ENCODE measurements around the gene GSC2. TPM values are rescaled to one million over a fixed set of nuclear protein-coding genes. Genes with fewer than 3 reads are reported as not detected.
"Not testable (repeated sequence)": the region's sequence is repeated elsewhere in the genome, so short reads cannot be mapped to it uniquely, and the experiment has no call there.

The GSC2 gene
- total and polyA plus RNA-seq, 4 donors: not detected

DNA sequence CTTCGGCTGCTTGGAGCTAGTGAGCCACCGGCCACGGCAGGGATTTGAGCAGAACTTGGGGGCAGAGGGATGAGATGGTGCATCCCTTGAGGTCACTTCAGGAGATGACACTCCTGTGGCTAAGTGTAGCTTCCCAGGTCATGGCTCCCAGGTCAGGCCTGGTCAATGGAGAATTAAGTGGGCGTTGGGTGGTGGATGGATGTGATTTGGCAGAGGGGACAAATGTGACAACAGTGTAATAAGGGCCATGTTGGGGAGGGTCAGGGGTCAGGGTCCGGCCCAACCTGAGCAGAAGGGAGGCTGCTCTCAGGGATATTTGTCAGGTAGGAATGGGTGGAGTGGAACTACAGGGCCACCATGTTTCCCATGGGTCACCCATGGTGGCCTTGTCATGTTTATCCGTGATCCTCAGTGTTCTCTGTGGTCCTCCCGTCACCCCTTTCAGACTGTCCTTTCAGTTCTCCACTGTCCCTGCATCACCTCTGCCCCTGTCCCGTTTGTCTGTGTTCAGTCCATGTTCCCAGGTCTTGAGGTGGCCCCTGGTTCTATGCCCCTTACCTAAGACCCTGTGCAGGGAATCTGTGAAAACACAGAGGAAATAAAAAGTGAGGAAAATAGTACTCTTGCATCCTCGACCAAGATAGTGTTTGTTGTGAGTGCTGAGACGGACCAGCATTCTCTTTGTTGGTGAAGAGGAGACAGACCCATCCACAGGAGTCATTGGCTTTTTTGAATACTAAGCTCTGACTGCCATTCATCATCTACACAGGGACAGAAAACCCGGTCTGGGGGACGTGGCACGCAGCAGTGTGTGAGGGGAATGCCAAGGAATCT lies 22.3 kb upstream of the GSC2 start:
- Histone ChIP-seq H3K36me3 (ENCODE audit: control insufficient read depth, insufficient read depth, low read length) (peaks cover 45% of the 10 kb centered on the region), H3K4me3 (ENCODE audit: low read depth, low read length) (peak overlapping the region; percentile 84), H3K27me3 (ENCODE audit: control insufficient read depth, insufficient read depth, low read length) (peaks cover 29% of the 10 kb centered on the region), H3K9me3 (ENCODE audit: control insufficient read depth, insufficient read depth, low read length) (no peaks in the 10 kb centered on the region), H3K4me1 (ENCODE audit: control insufficient read depth, insufficient read depth, low read length) (peaks cover 77% of the 10 kb centered on the region), H3K27ac (ENCODE audit: low read depth, low read length) (no peak overlapping the region)
- no peak for DNase-seq (ENCODE audit: low read depth in 4 of 6, low spot score in 6 of 6)
- whole genome bisulfite sequencing (ENCODE audit: insufficient coverage): 23% methylated on average over 8 of the region's 13 CpGs

DNA sequence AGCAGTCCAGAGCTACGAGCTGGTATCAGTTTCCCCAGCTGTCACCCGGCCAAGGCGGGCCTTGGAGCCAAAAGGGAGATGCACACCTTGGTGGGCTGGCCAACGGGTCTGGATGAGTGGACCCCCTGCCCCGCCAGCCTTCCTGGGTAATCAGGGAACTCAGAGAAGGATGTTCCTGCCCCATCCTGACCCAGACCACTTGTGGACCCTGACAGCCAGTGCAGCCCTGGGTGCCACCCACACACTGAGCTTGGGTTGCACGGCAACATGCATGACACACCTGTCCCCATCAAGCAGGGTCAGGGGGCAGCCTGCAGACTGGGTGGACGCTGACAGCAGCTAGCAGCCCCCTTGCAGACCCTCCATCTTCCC lies 19.8 kb upstream of the GSC2 start:
- peaks cover 52% of the 10 kb centered on the region for H3K4me1 ChIP-seq (ENCODE audit: control insufficient read depth, insufficient read depth, low read length)
- H3K9me3 ChIP-seq (ENCODE audit: control insufficient read depth, insufficient read depth, low read length): no peaks in the 10 kb centered on the region
- no peak overlapping the region for H3K27ac ChIP-seq (ENCODE audit: low read depth, low read length)
- WGBS (ENCODE audit: insufficient coverage): 53% methylated on average over 7 of the region's 7 CpGs
- H3K27me3 ChIP-seq (ENCODE audit: control insufficient read depth, insufficient read depth, low read length): peaks cover 37% of the 10 kb centered on the region
- DNase-seq (ENCODE audit: low read depth in 4 of 6, low spot score in 6 of 6): no peak
- no peak overlapping the region for H3K4me3 ChIP-seq (ENCODE audit: low read depth, low read length)
- H3K36me3 ChIP-seq (ENCODE audit: control insufficient read depth, insufficient read depth, low read length): peaks cover 20% of the 10 kb centered on the region

DNA sequence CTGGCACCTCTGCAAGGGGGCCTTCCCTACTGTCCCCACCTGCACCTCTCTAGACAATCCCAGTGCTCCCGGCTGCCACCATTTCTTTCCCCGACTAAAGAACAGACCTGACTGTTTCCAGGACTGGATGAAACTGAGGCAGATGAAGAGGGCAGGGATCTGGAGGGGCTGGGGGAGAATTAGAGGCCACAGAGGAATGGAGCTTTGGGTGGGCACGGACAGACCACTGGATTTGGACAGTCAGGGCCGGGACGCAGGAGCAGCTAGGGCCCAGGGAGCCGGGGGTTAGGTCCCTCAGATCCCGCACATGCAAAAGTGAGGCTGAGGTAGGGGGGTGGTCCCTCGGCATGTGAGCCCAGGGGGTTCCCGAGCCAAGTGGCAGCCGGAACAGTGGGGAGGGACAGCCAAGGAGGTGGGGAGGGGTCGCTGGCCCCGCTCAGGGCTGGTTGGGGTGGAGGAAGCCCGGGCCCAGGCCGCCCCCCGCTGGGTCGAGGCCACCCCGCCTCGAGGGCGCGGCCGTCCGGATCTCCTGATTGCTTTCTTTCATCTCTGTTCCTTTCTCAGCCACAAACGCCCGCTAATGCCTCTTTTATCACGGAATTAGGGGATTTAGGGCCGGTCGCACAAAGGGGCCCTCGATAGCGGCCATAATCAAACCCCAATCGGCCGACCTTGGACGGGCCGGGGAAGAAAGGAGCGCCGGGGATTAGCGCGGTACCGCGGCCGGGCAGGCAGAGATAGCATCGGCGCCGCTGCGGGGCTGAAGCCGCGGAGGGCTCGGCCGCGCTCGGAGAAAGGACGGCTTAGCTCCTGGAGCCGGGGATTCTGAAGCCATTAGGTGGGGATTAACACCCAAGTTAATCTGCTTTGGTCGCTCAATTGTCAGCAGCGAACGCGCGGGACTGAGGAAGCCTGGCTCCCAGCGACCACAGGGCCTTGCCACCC lies 19.2 kb upstream of the GSC2 start:
- H3K36me3 ChIP-seq (ENCODE audit: control insufficient read depth, insufficient read depth, low read length): peaks cover 13% of the 10 kb centered on the region
- H3K4me1 ChIP-seq (ENCODE audit: control insufficient read depth, insufficient read depth, low read length): peaks cover 46% of the 10 kb centered on the region
- H3K27me3 ChIP-seq (ENCODE audit: control insufficient read depth, insufficient read depth, low read length): peaks cover 37% of the 10 kb centered on the region
- DNase-seq (ENCODE audit: low read depth in 4 of 6, low spot score in 6 of 6): no peak
- H3K9me3 ChIP-seq (ENCODE audit: control insufficient read depth, insufficient read depth, low read length): no peaks in the 10 kb centered on the region
- no peak overlapping the region for H3K27ac ChIP-seq (ENCODE audit: low read depth, low read length)
- no peak overlapping the region for H3K4me3 ChIP-seq (ENCODE audit: low read depth, low read length)
- 6% methylated on average over 55 of the region's 58 CpGs for WGBS (ENCODE audit: insufficient coverage)

DNA sequence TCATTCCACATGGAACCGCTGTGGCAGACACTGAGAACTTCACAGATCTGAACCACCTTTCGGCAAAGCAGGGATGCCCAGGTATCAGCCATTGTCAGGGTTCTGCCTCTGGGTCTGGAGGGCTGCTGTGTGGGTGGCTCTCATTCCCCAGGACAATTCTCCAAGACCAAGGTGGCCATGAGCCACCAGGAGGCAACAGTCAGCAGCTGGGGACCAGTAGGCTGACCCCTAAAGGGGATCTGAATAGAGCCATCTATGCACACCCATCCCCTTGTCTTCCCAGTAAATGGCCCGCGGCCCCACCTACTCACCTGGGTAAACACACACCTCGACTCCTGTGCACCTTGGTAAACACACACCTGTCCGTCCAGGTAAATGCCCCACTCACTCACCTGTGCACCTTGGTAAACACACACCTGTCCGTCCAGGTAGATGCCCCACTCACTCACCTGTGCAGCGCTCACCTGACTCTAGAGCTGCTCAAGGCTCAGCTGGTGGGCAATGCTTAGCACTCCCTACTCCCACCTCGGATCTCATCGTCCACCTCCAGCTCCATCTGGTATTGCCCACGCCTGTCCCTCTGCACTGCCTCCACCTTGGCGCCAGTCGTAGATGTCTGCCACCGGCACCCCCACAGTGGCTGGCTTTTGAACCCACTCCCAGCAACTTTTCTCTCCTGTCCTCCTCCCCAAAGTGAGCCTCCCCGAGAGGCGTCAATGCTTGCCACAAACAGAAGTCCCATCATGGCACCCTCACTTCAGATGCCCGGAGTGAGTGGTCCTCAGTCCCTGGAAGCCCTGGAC lies 18.2 kb upstream of the GSC2 start:
- WGBS (ENCODE audit: insufficient coverage): 68% methylated on average over 17 of the region's 17 CpGs
- Histone ChIP-seq H3K27ac (ENCODE audit: low read depth, low read length) (no peak overlapping the region), H3K27me3 (ENCODE audit: control insufficient read depth, insufficient read depth, low read length) (peaks cover 37% of the 10 kb centered on the region), H3K4me3 (ENCODE audit: low read depth, low read length) (no peak overlapping the region), H3K9me3 (ENCODE audit: control insufficient read depth, insufficient read depth, low read length) (no peaks in the 10 kb centered on the region), H3K36me3 (ENCODE audit: control insufficient read depth, insufficient read depth, low read length) (peaks cover 3% of the 10 kb centered on the region), H3K4me1 (ENCODE audit: control insufficient read depth, insufficient read depth, low read length) (peaks cover 36% of the 10 kb centered on the region)
- no peak for DNase-seq (ENCODE audit: low read depth in 4 of 6, low spot score in 6 of 6)

DNA sequence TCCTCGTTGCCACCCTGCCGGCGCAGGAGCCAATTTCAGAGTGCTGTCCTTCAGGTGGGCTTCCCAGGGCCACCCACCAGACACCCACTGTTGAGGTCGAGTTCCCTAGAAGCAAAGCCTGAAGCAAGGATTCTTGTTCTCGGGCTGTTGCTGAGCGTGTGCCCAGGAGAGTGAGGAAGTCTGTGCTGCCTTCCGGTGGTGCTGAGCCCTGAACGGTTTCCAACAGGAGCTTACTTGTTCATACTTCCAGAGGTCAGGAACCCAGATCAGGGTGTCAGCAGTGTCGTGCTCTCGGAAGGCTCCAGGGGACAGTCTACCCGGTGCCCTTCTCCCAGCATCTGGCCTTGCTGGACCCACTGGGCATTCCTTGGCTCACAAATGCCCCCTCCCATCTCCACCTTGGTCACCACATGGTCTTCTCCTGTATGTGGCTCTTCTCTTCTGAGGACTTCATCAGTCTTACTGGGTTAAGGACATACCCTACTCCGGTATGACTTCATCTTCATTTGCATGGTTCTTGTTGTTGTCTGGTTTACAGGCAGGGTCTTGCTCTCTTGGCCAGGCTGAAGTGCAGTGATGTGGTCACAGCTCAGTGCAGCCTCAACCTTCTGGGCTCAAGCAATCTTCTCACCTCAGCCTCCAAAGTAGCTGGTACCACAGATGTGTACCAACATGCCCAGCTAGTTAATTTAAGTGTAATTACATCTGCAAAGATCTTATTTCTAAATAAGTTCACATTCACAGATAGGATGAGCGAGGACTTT lies 17.2 kb upstream of the GSC2 start:
- Histone ChIP-seq H3K4me1 (ENCODE audit: control insufficient read depth, insufficient read depth, low read length) (peaks cover 26% of the 10 kb centered on the region), H3K27ac (ENCODE audit: low read depth, low read length) (no peak overlapping the region), H3K36me3 (ENCODE audit: control insufficient read depth, insufficient read depth, low read length) (no peaks in the 10 kb centered on the region), H3K27me3 (ENCODE audit: control insufficient read depth, insufficient read depth, low read length) (peaks cover 37% of the 10 kb centered on the region), H3K4me3 (ENCODE audit: low read depth, low read length) (no peak overlapping the region), H3K9me3 (ENCODE audit: control insufficient read depth, insufficient read depth, low read length) (no peaks in the 10 kb centered on the region)
- DNase-seq (ENCODE audit: low read depth in 4 of 6, low spot score in 6 of 6): no peak
- WGBS (ENCODE audit: insufficient coverage): 83% methylated on average over 13 of the region's 13 CpGs

DNA sequence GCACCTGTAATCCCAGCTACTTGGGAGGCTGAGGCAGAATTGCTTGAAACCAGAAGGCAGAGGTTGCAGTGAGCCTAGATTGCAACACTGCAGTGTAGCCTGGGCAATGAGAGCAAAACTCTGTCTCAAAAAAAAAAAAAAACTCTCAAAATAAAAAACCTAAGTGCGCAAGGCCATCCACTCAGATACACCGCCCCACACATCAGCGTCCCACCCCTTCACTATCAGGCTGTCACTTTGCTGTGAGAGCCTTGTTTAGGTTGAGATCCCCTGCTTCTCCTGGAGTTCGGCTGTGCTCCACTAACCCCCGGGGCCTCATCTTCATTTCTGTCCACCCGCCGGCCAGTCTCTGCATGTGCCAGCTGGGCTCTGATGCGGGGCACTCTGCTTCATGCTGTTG lies 16.3 kb upstream of the GSC2 start:
- no peak for DNase-seq (ENCODE audit: low read depth in 4 of 6, low spot score in 6 of 6)
- no peaks in the 10 kb centered on the region for H3K9me3 ChIP-seq (ENCODE audit: control insufficient read depth, insufficient read depth, low read length)
- peaks cover 39% of the 10 kb centered on the region for H3K27me3 ChIP-seq (ENCODE audit: control insufficient read depth, insufficient read depth, low read length)
- H3K4me1 ChIP-seq (ENCODE audit: control insufficient read depth, insufficient read depth, low read length): peaks cover 21% of the 10 kb centered on the region
- no peak overlapping the region for H3K4me3 ChIP-seq (ENCODE audit: low read depth, low read length)
- WGBS (ENCODE audit: insufficient coverage): 81% methylated on average over 8 of the region's 8 CpGs
- no peak overlapping the region for H3K27ac ChIP-seq (ENCODE audit: low read depth, low read length)
- H3K36me3 ChIP-seq (ENCODE audit: control insufficient read depth, insufficient read depth, low read length): no peaks in the 10 kb centered on the region

DNA sequence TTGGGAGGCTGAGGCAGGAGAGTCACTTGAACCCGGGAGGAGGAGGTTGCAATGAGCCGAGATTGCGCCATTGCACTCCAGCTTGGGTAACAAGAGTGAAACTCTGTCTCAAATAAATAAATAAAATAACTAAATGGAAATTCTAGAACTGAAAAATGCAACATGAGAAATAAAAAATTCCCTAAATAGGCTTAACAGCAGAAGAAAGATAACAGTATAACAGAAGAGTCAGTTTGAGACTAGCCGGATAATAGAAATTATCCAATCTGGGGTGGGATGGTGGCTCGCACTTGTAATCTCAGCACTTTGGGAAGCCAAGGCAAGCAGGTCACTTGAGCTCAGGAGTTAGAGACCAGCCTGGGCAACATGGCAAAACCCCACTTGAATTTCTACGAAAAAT lies 14.3 kb upstream of the GSC2 start:
- WGBS (ENCODE audit: insufficient coverage): 100% methylated on average over 2 of the region's 6 CpGs
- no peak overlapping the region for H3K4me3 ChIP-seq (ENCODE audit: low read depth, low read length)
- no peaks in the 10 kb centered on the region for H3K9me3 ChIP-seq (ENCODE audit: control insufficient read depth, insufficient read depth, low read length)
- DNase-seq (ENCODE audit: low read depth in 4 of 6, low spot score in 6 of 6): no peak
- H3K36me3 ChIP-seq (ENCODE audit: control insufficient read depth, insufficient read depth, low read length): no peaks in the 10 kb centered on the region
- H3K4me1 ChIP-seq (ENCODE audit: control insufficient read depth, insufficient read depth, low read length): peaks cover 2% of the 10 kb centered on the region
- H3K27ac ChIP-seq (ENCODE audit: low read depth, low read length): no peak overlapping the region
- peaks cover 29% of the 10 kb centered on the region for H3K27me3 ChIP-seq (ENCODE audit: control insufficient read depth, insufficient read depth, low read length)

DNA sequence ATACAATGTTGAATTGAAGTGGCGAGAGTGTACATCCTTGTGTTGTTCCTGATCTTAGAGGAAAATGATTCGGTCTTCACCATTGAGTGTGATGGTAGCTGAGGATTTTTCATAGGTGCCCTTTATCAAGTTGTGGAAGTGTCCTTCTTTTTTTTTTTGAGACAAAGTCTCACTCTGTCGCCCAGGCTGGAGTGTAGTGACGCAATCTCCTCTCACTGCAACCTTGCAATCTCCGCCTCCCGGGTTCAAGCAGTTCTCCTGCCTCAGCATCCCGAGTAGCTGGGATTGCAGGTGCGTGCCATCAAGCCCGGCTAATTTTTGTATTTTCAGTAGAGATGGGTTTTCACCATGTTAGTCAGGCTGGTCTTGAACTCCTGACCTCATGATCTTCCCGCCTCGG lies 8.6 kb upstream of the GSC2 start:
- DNase-seq (ENCODE audit: low read depth in 4 of 6, low spot score in 6 of 6); H3K36me3 ChIP-seq (ENCODE audit: control insufficient read depth, insufficient read depth, low read length); H3K9me3 ChIP-seq (ENCODE audit: control insufficient read depth, insufficient read depth, low read length); H3K4me3 ChIP-seq (ENCODE audit: low read depth, low read length); H3K27ac ChIP-seq (ENCODE audit: low read depth, low read length); H3K4me1 ChIP-seq (ENCODE audit: control insufficient read depth, insufficient read depth, low read length): not testable (repeated sequence)
- 70% methylated on average over 3 of the region's 11 CpGs for WGBS (ENCODE audit: insufficient coverage)
- peaks cover 10% of the 10 kb centered on the region for H3K27me3 ChIP-seq (ENCODE audit: control insufficient read depth, insufficient read depth, low read length)

DNA sequence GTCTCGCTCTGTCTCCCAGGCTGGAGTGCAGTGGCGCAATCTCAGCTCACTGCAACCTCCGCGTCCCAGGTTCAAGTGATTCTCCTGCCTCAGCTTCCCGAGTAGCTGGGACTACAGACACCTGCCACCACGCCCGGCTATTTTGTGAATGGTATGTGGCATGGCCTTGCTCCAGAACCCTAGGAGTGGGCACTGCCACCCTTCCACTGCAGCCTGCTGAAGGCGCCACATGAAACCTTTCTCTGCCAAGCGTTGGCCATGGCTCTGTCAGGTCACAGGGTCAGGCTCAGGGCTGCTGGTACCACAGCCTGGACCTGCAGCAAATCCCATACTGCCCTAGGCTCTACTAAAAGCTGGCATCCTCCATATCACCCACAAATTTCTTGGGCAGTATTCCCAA lies 6.0 kb upstream of the GSC2 start:
- not testable (repeated sequence) for H3K27ac ChIP-seq (ENCODE audit: low read depth, low read length); H3K4me1 ChIP-seq (ENCODE audit: control insufficient read depth, insufficient read depth, low read length); H3K36me3 ChIP-seq (ENCODE audit: control insufficient read depth, insufficient read depth, low read length); DNase-seq (ENCODE audit: low read depth in 4 of 6, low spot score in 6 of 6); H3K4me3 ChIP-seq (ENCODE audit: low read depth, low read length); H3K9me3 ChIP-seq (ENCODE audit: control insufficient read depth, insufficient read depth, low read length)
- peaks cover 27% of the 10 kb centered on the region for H3K27me3 ChIP-seq (ENCODE audit: control insufficient read depth, insufficient read depth, low read length)
- WGBS (ENCODE audit: insufficient coverage): 82% methylated on average over 9 of the region's 9 CpGs

All from spinal cord (tissue), 10 donors.